ENCODE data around the gene PRODH2.
"Not testable (repeated sequence)": the region's sequence is repeated elsewhere in the genome, so short reads cannot be mapped to it uniquely, and the experiment has no call there.

Gene PRODH2

DNA sequence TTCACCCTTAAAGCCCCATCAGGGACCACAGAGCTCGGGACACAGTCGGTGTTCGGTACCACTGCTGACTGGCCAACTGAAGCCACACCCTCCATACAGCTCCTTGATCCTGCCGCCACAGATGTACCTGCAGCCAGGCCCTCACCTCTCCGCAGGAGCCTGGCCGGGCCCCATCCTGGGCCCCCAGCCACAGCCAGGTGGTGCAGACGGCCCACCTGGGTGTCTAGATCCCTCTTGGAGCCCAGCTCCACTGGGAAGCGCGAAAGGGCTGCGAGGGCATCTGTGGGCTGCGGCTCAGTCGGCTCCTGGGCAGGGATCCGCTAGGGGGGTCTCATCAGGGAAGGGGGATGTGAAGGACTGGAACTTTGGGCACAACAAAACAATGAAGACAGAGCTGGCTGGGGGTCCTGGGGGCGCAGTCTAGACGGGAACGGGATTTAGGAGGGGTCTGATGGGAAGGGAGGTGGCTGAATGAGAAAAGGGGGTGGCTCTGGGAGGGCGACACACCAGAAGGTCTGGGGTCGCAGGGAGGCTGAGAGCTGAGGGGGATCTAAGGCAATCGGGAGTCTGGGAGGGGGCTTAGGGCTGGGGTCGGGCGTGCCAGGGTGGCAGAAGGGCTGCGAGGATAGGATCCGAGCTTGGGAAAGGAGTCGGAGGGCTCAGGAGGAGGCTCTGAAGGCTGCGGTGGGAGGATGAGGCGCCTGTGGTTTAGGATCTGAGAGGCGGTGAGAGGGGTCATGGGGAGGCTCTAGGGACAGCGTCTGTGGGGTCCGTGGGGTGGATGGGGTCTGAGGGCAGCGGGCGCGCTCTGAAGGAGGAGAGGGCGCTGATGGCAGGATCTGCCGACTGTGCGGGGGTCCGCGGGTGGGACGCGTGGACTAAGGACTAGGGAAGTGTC, 15.8 kb downstream of the PRODH2 start:
- DNase-seq = no peak

DNA sequence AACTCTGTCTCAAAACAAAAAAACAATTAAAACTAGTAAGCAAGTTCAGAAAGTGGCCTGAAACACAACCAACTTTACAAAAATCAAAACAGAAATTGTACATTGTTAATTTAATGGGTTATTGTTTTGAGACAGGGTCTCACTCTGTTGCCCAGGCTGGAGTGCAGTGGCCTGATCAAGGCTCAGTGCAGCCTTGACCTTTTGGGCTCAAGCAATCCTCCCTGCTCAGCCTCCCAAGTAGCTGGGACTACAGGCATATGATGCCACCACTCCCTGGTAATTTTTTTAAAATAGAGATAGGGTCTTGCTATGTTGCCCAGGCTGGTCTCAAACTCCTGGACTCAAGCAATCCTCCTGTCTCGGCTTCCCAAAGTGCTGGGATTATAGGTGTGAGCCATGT, 17.1 kb downstream of the PRODH2 start:
- not testable (repeated sequence) for DNase-seq

DNA sequence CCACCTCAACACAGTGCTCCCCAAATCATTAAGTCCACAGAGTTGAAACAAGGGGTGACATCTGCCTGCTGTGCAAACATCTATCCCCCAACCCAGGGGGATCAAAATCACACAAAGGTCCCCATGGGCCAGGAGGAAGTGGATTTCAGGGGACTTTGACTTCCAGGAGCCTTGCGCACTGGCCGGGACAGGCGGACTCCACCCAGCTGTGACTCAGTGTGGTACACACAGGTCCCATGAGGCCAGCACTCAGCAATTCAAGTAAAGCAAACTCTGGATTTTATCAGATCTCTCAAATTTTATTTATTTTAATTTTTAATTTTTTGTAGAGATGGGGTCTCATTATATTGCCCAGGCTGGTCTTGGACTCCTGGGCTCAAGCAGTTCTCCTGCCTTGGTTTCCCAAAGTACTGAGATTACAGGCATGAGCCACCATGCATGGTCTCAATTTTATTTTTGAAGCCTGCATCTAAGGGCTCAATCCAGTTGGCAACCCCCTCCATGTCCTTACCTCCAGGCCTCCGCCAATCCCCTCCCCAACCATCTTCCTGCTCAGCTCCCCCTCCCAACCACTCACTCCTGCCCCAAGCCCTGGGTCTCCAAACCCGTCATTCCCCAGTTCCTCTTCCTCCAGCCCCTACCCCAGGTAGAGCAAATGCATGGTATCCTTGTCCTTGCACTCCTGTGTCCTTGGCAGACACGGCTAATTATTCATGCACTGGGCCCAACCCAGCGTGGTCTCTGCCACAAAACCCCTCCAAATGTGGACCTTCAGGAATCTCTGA, 19.1 kb downstream of the PRODH2 start:
- no peak for DNase-seq

DNA sequence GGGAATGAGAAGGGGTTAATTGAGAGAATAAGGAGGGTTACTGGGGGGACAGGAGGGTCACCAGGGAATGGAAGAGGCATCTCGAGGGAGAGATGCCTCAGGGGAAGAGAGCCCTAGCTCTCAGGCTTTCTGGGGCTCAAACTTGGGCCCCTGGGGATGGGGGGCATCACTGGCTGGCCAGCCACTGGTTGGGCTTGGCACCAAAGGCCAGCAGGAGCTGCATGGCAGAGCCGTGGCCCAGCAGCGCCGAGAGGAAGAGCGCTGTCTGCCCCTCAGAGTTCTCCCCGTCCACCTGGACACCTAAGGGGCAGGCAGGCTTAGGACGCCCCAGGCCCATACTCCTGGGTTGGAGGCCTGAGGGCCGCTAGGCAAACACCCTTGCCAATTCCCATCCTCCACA, 19.8 kb downstream of the PRODH2 start:
- no peak for DNase-seq

DNA sequence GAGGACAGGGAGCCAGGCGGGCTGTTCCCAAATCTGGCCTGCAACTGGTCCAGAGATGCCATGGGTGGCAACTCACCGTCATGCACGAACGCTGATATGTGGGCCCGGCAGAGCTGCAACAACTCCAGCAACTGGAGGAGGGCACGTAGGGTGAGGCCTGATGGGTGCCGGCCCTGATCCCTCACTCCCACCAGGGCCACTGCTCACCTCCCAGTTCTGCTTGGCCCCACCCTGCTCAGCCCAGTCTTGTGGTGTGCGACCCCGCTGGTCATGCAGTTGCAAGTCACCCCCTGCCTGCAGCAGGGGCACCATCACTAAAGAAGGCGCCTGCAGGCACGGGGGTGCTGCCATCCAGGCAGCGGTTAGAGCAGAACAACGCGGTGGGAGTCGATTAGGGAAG, 20.3 kb downstream of the PRODH2 start:
- DNase-seq = no peak

DNA sequence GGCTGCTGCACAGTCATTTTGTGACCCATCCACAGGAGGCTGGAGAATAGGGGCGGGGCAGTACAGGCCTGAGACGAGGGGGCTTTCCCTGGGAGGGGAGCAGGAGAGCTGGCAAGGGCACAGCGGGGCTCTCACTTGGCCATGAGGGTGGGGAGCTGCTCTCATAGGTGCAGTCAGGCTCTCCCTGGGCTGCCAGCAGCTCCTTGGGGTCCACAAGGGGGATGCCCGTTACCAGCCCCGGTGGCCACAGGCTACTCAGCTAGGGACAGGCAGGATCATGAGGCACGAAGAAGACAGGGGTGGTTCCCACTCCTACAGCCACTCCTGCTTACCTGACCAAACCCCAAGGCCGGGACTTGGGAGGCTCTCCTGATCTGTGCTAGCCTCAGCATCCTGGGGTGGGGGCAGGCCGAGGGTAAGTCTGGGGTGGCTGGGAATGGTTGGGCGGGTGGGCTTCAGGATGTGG, 20.8 kb downstream of the PRODH2 start:
- DNase-seq = no peak

DNA sequence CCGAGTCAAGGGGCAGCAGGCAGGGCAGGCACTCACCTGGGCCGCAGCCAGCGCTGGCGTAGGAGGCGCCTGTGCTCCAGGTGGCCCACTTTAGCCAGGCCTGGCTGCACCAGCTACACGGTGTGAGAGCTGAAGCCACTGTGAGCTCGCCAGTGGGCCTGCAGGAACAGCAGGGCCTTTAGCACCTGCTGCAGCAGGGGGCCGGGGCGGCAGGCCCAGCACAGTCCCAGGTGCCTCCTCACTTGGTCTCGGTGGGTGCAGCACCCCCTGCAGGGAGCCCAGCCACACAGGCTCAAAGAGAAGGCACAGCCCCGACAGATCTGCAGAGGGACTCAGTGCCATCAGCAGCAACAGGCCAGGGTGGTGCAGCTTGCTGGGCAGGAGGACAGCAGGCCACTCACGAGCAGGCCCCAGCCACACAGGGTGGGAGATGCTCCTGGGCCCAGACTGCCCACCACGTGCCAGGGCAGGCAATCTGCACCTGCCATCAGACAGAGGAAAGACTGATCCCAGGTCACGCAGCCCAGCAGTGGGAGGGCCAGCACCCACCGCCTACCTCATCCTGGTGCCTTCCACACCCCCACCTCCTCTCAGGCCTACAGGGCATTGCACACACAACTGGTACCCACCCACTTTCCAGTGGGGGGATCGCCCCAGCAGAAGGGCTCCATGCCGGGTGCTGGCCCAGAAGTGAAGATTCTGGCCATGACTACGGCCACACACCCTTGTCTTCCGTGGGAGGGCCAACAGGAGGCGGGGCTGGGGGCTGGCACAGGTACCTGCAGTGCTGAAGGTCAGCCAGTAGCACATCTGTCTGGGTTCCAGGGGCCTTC, 21.4 kb downstream of the PRODH2 start:
- DNase-seq = no peak

DNA sequence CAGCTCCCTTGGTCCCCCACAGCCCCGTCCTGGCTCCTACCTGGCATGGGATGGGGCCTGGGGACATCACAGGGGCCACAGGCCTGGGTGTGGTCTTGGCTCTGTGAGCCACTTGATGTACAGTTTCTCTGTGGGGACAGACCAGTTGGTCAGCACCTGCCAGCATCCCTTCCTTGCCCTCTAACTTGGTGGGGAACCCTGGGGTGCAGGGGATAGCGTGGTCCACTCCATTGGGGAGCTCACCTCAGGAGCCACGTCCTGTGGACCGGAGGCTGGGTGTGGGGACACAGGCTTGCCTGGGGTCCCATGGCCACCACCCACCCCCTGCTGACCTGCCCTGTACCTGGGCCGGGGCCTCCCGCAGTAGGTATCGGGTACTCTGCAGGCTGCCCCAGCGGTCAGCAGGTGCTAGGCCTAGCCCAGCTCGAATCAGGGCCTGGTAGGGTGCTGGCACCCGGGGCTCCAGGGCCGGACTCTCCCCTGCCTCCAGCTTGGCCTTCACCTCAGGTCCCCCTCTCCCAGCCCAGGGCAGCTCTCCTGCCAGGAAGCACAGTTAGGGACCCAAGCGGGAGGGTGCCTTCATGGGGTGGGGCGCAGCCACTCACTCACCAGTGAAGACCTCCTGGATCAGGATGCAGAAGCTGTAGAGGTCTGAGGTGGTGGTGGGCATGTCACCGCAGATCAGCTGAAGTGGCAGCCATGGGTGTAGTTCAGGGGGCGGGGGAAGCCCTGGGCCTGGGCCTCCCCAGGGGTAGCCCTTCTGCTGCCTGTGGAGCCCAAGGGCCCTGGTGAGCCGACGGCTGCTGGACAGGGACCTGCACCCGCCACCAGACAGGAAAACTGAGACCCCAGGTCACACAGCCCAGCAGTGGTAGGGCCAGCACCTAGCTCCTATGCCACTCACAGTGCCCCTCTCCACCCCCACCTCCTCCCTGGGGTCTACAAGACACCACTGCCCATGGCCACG, 22.4 kb downstream of the PRODH2 start:
- no peak for DNase-seq

DNA sequence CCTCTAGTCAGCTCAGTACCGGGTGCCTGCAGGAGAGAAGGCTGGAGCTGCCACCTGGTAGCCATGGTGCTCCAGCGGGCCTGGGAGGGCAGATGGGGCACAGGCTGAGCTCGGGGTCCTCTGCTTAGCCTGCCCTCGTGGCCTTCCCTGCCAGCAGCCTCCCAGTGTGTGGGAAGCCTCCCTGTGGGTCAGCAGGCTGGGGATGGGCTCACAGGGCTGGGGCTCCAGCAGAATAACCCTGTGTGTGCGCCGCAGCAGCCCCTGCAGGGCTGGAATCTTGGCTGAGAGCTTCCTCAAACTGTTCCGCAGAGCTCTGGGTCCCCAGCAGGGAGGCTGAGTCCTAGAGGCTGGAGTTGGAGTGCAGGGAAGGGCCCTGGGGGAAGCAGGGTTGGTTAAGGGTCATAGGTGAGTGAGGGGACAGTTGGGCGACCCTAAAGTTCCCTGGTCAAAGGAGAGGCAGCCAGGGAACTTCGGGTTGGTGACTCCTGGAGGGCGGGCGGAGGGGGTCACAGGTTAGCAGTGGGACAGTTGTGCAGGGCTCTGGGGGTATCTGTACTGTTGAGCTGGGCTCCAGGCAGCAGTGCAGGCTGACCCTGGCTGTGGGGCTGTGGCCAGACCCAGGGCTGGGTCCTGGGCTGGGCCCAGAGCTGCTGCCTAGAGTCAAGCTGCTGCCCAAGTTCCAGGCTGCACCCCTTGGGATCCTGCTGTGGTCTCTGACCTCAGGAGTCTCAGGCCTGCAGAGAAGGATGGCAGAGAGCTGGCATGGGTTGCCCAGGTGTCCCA, 23.3 kb downstream of the PRODH2 start:
- DNase-seq = no peak

DNA sequence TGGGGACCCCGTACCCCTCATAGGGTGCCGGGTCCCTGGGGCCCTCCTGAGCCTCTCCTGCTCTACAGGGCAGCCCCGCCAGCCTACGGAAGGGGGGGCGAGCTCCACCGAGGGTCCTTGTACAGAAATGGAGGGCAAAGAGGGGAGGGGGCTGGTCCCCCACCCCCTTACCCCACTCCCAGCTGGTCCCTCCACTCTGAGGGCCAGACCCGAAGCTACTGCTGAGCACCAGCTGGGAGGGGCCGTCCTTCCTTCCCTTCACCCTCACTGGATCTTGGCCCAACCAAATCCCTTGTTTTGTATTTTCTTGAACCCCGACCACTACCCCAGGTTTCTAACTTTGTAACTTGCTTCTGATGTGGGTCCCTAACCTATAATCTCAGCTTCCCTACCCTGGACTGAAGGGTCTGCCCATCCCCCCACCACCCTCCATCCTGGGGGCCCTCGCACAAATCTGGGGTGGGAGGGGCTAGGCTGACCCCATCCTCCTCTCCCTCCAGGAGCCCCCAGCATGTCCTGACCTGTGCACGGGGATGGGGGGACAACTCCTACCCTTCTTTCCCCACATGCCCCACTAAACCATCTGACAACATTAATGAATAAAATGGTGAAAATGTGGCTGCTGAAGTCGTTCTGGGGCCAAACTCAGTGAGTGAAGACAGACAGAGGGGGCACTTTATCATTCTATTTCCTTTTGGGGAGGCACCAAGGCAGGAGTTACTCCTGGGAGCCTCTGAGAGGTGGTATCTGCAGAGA, 24.3 kb downstream of the PRODH2 start:
- no peak for DNase-seq

DNA sequence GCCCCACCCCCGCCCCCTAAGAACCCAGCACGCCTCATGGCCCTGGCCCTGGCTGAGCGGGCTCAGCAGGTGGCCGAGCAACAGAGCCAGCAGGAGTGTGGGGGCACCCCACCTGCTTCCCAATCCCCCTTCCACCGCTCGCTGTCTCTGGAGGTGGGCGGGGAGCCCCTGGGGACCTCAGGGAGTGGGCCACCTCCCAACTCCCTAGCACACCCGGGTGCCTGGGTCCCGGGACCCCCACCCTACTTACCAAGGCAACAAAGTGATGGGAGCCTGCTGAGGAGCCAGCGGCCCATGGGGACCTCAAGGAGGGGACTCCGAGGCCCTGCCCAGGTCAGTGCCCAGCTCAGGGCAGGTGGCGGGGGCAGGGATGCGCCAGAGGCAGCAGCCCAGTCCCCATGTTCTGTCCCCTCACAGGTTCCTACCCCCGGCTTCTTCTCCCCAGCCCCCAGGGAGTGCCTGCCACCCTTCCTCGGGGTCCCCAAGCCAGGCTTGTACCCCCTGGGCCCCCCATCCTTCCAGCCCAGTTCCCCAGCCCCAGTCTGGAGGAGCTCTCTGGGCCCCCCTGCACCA, 25.3 kb downstream of the PRODH2 start:
- no peak for DNase-seq

DNA sequence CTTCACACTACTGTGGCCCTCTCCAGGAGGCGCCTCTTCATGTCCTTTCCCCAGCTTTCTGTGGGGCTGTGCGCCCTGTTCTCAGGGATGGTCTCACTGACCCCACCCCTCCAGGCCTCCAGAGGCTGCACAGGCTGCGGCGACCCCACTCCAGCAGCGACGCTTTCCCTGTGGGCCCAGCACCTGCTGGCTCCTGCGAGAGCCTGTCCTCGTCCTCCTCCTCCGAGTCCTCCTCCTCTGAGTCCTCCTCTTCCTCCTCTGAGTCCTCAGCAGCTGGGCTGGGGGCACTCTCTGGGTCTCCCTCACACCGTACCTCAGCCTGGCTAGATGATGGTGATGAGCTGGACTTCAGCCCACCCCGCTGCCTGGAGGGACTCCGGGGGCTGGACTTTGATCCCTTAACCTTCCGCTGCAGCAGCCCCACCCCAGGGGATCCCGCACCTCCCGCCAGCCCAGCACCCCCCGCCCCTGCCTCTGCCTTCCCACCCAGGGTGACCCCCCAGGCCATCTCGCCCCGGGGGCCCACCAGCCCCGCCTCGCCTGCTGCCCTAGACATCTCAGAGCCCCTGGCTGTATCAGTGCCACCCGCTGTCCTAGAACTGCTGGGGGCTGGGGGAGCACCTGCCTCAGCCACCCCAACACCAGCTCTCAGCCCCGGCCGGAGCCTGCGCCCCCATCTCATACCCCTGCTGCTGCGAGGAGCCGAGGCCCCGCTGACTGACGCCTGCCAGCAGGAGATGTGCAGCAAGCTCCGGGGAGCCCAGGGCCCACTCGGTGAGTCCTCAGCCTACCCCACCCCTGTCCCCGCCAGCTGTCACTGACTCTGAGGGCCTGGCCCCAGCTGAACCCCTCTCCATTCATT, 26.1 kb downstream of the PRODH2 start:
- no peak for DNase-seq

DNA sequence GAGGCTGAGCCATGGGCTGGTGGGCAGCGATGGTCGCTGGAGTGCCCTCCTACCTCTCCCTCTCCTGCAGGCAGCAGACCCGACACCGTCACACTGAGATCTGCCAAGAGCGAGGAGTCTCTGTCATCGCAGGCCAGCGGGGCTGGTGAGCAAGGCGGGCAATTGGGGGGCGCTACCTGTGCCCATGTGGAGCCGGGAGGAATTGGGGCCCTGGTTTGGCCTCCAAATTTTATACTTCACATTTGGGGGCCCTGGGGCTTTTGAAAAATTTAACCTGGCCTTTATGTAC, 27.4 kb downstream of the PRODH2 start:
- no peak for DNase-seq

DNA sequence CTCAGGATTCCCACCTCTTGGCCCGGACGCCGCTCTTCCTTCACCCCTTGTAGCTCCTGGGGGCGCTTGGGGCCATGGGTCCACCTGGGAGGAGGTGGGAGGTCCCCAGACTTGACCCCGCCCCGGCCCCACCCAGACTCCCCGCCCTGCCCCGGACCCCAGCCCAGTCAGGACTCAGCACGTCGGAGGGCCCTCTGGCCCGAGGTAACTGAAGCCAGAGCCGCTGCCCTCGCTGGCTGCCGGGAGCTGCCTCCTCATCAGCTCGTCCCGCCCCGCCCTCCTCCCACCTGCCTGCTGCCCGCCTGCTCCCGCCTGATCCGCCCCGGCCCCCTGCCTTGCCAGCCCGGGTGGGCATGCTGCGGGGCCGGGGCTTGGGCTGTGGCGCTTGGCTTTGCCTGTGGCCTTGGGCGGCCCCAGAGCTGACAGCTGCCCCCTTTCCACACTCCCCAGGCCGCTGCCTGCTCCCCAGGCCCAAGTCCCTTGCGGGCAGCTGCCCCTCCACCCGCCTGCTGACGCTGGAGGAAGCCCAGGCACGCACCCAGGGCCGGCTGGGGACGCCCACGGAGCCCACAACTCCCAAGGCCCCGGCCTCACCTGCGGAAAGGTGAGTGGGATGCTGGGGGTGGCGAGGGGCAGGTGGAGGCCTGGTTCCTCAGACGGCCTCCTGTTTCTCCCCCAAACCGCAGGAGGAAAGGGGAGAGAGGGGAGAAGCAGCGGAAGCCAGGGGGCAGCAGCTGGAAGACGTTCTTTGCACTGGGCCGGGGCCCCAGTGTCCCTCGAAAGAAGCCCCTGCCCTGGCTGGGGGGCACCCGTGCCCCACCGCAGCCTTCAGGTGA, 27.9 kb downstream of the PRODH2 start:
- DNase-seq = no peak

DNA sequence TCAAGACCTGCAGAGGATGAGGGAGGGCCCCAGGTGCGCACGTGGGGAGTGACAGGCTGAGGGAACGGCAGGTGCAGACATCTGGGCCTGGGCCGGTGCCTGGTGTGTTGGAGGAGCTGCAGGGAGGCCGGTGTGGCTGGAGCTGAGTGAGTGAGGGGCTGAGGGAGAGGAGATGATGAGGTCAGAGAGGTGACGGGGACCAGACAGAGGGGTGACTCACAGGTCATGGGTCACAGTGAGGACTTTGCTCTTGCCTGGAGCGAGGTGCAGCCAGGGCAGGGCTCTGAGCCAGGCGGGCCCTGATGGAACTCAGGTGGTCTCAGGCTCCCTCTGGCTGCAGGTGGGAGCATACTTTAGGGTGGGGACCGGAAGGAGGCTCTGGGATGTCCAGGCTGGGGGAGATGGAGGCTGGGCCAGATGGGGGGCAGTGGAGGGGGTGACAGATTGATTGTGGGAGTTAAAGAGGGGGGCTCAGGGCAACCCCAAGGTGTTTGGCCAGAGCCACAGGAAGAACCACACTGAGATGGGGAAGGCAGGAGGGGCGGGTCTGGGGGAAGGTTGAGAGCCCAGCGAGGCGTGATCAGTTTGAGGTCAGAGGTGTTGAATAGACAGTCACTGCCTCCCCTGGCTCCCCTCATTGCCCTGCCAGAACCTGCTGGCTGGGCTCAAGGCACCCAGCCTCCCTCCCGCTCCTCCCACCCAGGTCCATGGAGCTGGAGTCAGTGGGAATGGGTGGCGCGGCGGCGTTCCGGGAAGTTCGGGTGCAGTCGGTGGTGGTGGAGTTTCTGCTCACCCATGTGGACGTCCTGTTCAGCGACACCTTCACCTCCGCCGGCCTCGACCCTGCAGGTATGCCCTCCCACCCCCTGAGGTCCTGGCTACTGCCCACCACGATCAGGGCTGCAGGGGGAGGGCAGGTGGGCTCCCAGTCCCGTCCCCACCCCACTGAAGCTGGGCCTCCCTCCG, 28.9 kb downstream of the PRODH2 start:
- DNase-seq = no peak

DNA sequence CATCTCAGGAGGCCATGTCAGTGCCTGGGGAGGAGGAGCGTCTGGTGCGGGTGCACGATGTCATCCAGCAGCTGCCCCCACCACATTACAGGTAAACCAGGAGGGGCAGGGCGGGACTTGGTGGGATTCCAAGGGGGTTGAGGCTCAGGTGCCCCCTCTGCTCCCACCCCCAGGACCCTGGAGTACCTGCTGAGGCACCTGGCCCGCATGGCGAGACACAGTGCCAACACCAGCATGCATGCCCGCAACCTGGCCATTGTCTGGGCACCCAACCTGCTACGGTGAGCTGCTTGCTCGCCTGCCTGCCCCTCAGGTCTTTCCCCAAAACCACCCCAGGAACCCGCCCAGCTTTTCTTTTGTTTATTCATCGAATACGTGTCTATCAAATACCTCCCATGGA, 30.1 kb downstream of the PRODH2 start:
- no peak for DNase-seq

DNA sequence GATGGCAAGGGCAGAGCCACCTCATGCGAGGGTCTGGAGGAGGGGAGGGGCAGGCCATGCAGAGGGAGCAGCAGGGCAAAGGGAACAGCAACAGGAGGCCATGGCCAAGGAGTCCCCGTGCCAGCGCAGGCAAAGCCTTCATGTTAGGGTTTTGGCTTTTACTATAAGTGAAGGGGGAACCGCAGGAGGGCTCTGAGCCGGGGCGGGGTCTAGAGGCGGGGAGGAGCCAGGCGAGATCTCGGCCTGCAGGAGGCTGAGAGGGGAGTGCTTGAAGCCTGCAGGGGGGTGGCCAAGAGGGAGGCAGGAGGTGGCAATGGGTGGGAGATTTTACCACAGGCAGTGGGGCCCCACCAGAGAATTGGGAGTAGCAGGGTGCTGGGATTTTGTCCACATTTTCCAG, 31.0 kb downstream of the PRODH2 start:
- DNase-seq = no peak
